Cardiac muscle cell (in vitro differentiated cells and primary cell): ENCODE results near the gene LEUTX. TPM values are rescaled to one million over a fixed set of nuclear protein-coding genes. Genes with fewer than 3 reads are reported as not detected.

Source experiments
- DNase-seq, 2 donors: peaks; one replicate each; pipeline versions ENCODE4 v3.0.0 to v3.0.0-alpha.2; 2010 to 2017; ENCODE audit warnings: low read depth in 1 of 2, low spot score in 1 of 2
- H3K27ac ChIP-seq: fragments of 200-600 bp; sonication (generic); 2 replicates; pipeline ENCODE4 v1.5.1; 2016
- H3K27me3 ChIP-seq: fragments of 200-600 bp; sonication (generic); 2 replicates; pipeline ENCODE4 v1.6.0; 2016; ENCODE audit warnings: control low read depth
- H3K36me3 ChIP-seq: fragments of 200-600 bp; sonication (generic); 2 replicates; pipeline ENCODE4 v1.5.1; 2016; ENCODE audit warnings: control low read depth
- H3K4me1 ChIP-seq: fragments of 200-600 bp; sonication (generic); 2 replicates; pipeline ENCODE4 v1.8.1; 2017; ENCODE audit warnings: low read depth, mild to moderate bottlenecking, mixed run types
- H3K4me3 ChIP-seq: fragments of 200-600 bp; sonication (generic); 2 replicates; pipeline ENCODE4 v1.5.1; 2016; ENCODE audit warnings: mild to moderate bottlenecking
- H3K9me3 ChIP-seq: fragments of 200-600 bp; sonication (generic); 2 replicates; pipeline ENCODE4 v1.5.1; 2017; ENCODE audit warnings: low read depth, mild to moderate bottlenecking, control low read depth
- CTCF ChIP-seq: IDR thresholded peaks from 2 replicates; pipeline ENCODE4 v1.5.1; 2012; ENCODE audit warnings: low read depth, mild to moderate bottlenecking, low read length
- polyA plus RNA-seq: library from polyadenylated mRNA; unstranded; fragments of >200 nt; fragmentation: Nextera tagmentation; extraction: Ambion mirVana; gene quantifications from 2 replicates; pipeline ENCODE4 v1.2.1, GENCODE V29; 2016
- total RNA-seq: library from RNA; depleted of rRNA; stranded (reverse); fragments of >200 nt; gene quantifications from 2 replicates; pipeline ENCODE4 v1.2.3, GENCODE V29; 2016

LEUTX gene, protein sequence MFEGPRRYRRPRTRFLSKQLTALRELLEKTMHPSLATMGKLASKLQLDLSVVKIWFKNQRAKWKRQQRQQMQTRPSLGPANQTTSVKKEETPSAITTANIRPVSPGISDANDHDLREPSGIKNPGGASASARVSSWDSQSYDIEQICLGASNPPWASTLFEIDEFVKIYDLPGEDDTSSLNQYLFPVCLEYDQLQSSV
- total RNA-seq (not detected in 2 replicates), polyA plus RNA-seq (not detected in 2 replicates)

DNA sequence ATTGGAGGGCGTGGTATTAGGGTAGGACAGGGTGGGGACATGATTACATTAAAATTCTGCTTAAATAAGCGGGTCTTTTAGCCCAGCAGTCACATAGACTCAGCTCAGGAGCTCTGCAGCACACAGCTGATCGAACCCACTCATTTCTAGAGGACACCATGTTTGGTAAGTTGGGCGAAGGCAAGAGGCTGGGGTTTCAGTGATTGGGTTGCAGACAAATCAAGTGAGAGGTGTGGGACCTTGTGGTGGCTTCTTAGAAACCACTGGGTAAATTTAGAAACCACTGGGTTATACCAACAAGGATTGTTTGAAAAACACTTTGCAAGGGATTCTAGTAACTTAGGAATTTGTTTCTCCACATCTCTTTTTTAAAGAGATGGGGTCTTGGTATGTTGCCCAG, at the start of gene LEUTX:
TSS of gene LEUTX (plus strand) at position 92 of the 400 bp plus-strand sequence. CDS start at position 159, 67 bp downstream.
- DNase-seq: no peak
- no peaks in the 10 kb centered on the region for H3K36me3 ChIP-seq
- no peak within 1 kb of the TSS for H3K4me3 ChIP-seq
- no peaks in the 10 kb centered on the region for H3K9me3 ChIP-seq
- H3K27ac ChIP-seq: no peak within 1 kb of the TSS
- no peaks in the 10 kb centered on the region for H3K4me1 ChIP-seq
- no peaks in the 10 kb centered on the region for H3K27me3 ChIP-seq
- TF ChIP-seq CTCF: no peak

DNA sequence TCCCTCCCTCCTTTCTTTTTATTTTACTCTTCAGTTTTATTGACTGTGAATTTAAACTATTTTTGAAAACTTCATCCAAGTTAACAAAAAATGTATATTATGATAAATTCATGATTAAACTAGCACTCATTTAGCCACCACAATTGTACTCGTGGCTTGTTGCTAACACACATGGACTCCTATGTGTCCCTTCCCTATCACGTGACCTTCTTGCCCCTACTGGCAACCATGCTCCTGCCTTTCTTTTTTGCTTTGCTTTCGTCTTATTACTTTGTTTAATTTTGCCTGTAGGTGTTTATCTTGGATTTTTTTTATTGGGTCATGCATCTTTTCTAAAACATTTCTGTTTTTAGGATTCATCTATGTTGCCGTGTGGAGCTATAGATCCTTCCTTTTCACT, 49.1 kb upstream of the LEUTX start:
- Histone ChIP-seq H3K4me3 (no peak overlapping the region), H3K27ac (no peak overlapping the region), H3K36me3 (no peaks in the 10 kb centered on the region), H3K4me1 (no peaks in the 10 kb centered on the region), H3K27me3 (peaks cover 3% of the 10 kb centered on the region), H3K9me3 (no peaks in the 10 kb centered on the region)
- TF ChIP-seq CTCF: no peak
- DNase-seq: no peak

GRCh38 chr19:39731685-39732084, 47.0 kb upstream of the LEUTX start:
- no peak for TF ChIP-seq CTCF
- no peak for DNase-seq

DNA sequence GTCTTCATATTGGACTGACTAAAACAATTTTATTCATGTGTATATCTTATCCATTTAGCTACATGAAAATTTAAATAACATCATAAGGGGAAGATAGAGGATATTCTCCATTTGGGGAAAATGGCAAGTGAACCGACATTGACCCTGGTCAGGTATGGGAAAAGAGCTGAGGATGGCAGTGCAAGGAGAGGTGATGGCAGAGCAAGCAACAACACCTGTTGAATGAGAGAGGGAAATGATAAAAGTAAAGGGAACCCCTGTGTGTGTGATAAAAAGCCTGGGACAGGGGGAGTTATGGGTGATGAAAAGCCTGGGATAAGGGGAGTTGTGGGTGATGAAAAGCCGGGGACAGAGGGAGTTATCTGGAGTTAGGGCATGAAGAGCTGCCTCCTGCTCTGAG, 44.8 kb upstream of the LEUTX start:
- Histone ChIP-seq H3K4me1 (no peaks in the 10 kb centered on the region), H3K9me3 (no peaks in the 10 kb centered on the region), H3K4me3 (no peak overlapping the region), H3K27me3 (peaks cover 3% of the 10 kb centered on the region), H3K36me3 (no peaks in the 10 kb centered on the region), H3K27ac (no peak overlapping the region)
- no peak for TF ChIP-seq CTCF
- no peak for DNase-seq

More at GRCh38 chr19:39731685-39732084, 47.0 kb upstream of the LEUTX start:
- H3K4me1 ChIP-seq: no peaks in the 10 kb centered on the region
- no peaks in the 10 kb centered on the region for H3K9me3 ChIP-seq
- H3K4me3 ChIP-seq: no peak overlapping the region
- H3K36me3 ChIP-seq: no peaks in the 10 kb centered on the region
- H3K27ac ChIP-seq: no peak overlapping the region
- peaks cover 3% of the 10 kb centered on the region for H3K27me3 ChIP-seq

GRCh38 chr19:39735688-39736087, 43.0 kb upstream of the LEUTX start:
- no peak for TF ChIP-seq CTCF
- Histone ChIP-seq H3K36me3 (no peaks in the 10 kb centered on the region), H3K4me1 (no peaks in the 10 kb centered on the region)

More at GRCh38 chr19:39735688-39736087, 43.0 kb upstream of the LEUTX start:
- H3K27ac ChIP-seq: no peak overlapping the region
- no peak overlapping the region for H3K4me3 ChIP-seq
- H3K27me3 ChIP-seq: no peaks in the 10 kb centered on the region
- H3K9me3 ChIP-seq: no peaks in the 10 kb centered on the region
- DNase-seq: no peak
